Measurements from ENCODE around the gene HOXB13.
"Not testable (repeated sequence)": the region's sequence is repeated elsewhere in the genome, so short reads cannot be mapped to it uniquely, and the experiment has no call there.

The HOXB13 gene

DNA sequence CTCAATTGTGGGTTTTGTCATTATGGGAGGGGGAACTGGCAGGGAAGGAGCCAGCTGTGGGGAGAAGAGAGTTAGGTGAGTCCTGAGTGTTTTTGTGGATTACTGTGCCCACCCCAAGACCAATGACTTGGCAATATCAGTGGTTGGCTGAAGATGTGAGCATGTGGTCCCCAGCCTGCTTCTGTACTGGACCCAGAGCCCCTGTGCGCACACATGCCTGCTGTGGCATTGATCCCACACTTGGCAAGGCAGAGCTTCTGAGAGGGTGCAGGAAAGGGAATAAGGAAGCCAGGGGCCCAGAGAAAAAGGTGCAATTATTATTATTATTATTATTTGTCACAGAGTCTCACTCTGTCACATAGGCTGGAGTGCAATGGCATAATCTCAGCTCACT, 7.5 kb downstream of the HOXB13 start:
- Histone ChIP-seq H3K4me3 (no peak overlapping the region), H3K27ac (no peak overlapping the region)
- TF ChIP-seq, protein P1, sequence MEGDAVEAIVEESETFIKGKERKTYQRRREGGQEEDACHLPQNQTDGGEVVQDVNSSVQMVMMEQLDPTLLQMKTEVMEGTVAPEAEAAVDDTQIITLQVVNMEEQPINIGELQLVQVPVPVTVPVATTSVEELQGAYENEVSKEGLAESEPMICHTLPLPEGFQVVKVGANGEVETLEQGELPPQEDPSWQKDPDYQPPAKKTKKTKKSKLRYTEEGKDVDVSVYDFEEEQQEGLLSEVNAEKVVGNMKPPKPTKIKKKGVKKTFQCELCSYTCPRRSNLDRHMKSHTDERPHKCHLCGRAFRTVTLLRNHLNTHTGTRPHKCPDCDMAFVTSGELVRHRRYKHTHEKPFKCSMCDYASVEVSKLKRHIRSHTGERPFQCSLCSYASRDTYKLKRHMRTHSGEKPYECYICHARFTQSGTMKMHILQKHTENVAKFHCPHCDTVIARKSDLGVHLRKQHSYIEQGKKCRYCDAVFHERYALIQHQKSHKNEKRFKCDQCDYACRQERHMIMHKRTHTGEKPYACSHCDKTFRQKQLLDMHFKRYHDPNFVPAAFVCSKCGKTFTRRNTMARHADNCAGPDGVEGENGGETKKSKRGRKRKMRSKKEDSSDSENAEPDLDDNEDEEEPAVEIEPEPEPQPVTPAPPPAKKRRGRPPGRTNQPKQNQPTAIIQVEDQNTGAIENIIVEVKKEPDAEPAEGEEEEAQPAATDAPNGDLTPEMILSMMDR (IDR thresholded peaks at IDR 0.05), result no peak
- DNase-seq (ENCODE audit: low spot score), result no peak

DNA sequence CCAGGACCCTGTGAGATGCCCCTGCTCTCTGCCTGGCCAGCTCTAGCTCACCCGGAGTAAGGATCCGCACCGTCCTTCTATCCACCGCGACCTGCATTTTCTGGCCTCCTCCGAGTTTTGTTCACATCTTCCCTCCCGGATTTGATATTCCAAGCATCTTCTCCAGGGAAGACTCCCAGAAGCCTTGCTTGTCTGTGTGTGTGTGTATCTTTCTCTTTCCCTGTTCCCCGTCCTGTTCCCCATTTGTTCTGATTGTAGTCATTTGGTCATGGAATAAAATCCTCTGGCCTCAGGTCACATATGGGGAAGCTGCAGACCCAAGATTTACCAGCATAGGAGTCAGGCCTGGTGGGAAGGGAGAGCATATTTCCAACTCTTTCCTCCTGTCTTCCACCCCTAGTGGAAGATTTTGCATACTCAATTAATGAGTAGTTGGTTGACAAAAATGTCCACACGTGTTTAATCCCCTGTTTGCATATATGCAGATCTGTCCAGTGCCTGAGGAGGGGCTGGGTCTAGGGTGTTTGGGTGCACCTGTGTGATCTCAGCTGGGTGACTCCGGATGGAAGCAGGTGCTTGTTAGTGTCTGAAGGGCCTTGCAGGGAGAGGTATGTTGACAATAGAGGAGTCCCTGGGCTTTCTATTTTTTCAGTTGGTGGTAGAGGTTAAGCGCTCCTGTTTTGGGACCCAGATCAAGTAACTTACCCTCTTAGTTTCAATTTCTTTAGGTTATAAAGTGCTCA, 8.1 kb downstream of the HOXB13 start:
- no peak for DNase-seq (ENCODE audit: low spot score)
- Histone ChIP-seq H3K27ac (no peak overlapping the region), H3K4me3 (no peak overlapping the region)
- TF ChIP-seq, protein P1 (IDR thresholded peaks at IDR 0.05), result no peak

DNA sequence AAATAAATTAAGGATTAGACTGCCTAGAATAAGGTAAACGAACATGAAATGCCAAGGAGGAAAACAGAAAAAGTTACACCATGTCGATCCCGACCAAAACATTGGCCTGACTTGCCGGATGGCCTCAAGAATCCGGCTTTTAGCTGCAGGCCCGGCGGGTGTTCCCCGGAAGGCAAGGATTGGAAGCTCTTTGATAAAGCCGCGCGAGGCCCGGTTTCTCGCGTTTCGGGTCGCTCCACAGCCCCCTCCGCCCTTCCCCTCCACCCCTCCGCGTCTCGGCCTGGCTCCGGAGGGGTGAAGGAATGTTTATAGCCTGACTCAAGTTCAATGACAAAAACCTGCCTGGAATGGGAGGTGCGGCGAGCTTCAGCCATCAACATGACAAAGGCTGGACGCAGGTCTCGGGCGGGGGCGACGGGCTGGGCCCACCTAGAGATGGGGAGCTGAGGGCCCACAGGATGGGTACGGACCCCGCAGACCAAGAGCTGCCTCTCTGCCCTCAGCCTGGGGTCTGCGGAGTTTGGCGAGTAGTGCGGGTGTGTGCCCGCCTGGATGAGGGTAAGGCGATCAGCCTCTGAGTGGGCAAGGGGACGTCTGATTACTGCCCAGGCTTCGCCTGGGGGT, 8.8 kb downstream of the HOXB13 start:
- TF ChIP-seq, protein P1 (IDR thresholded peaks at IDR 0.05), result no peak
- no peak overlapping the region for H3K27ac ChIP-seq
- DNase-seq (ENCODE audit: low spot score), result no peak
- peak overlapping the region; percentile 32 for H3K4me3 ChIP-seq

DNA sequence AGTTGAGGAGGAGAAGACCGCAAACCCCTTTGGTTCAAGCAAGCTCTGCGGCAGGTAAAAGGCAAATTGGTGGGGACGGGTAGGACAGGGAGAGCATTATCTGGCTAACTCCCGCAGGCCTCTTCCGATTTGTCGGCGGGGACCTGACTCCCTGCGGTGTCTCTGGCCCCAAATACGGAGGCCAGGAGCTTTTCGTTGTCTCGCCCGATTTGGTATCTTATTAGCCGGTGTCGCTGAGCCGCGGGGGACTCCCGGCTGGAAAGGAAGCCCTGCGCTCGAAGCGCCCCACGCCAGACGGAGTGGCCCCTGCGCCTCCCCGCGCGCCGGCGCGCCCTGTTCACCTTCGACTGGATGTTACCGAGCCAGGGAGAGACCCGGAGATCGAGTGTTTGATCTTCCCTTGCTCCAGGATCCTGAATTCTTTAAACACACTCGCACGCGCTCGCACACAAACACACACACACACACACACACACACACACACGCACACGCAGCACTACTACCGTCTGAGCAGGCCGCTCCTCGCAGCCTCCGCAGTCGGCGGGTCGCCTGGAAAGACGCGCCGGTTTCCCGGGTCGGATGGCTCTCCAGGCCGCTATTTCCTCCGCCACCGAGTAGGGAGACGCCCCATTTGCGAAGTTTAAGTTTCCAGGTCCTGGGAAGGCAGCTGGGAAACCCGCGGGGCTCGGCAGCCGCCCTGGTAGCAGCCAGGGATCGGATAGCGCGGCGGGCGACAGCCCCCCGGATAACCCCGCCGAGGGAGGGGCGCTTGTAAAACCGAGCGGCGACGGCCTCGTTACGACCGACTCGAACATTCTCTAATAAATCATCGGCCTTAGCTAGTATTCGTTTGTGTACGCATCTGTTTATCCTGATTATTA, 9.5 kb downstream of the HOXB13 start:
- DNase-seq (ENCODE audit: low spot score), result peak; percentile 62
- Histone ChIP-seq H3K4me3 (peak overlapping the region; percentile 32), H3K27ac (no peak overlapping the region)
- TF ChIP-seq, protein P1 (IDR thresholded peaks at IDR 0.05), result no peak

DNA sequence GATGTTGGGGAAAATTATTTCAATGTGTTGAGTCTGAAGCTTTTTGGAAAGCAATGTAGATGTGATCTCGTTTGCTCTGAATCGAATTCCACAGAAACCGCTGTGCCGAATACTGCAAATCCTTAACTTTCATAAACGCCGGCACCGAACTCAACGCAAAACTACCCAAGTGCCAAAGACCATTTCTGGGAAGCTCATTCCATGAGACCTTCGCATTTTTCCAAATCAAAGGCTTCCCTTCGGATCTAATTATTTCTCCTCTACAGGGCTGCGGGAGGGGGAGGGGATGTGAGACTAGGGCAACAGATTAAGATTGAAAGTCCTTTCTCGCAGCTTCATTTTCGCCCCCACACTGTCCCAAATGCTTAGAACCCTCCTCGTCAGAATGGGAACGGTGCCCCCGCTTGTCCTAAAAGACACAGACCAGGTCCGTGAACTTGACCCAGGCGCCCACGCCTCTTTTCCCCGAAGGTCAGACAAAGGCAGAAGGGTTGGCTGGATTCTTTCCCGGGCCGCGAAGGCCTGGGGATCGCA, 10.3 kb downstream of the HOXB13 start:
- no peak overlapping the region for H3K27ac ChIP-seq
- peak; percentile 50 for DNase-seq (ENCODE audit: low spot score)
- TF ChIP-seq, protein P1 (IDR thresholded peaks at IDR 0.05), result no peak
- peak overlapping the region; percentile 32 for H3K4me3 ChIP-seq

DNA sequence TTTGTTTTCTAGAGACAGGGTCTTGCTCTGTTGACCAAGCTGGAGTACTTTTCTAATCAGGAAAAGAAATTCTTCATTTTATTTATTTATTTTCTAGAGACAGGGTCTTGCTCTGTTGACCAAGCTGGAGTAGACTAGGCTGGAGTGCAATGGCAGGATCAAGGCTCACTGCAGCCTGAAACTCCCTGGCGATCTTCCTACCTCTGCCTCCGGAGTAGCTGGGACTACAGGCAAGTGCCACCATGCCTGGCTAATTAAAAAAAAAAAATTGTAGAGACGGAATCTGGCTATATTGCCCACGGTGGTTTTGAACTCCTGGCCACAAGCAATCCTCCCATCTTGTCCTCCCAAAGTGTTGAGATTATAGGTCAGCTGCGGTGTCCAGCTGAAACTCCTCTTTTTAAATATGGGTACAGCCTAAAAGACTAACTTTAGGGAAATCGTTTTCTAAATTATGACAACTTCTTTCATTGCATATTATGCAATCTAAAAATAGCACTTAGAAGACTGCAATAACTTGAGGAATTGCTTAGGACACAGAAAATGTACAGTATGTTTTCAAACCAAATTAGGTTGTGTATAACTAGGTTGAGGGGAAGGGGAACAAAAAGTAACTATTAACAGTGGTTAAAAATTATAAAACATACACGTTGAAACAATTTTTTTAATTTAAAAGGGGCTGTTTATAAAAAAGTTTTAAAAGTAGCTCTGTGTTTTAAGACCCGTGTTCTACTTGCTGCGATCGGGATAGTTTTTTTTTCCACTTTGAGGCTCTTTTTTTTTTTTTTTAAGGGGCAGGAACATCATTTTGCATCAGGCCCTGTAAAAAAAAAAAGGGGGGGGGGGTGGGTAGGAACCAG, 11.0 kb downstream of the HOXB13 start:
- DNase-seq (ENCODE audit: low spot score), result no peak
- Histone ChIP-seq H3K27ac (no peak overlapping the region), H3K4me3 (no peak overlapping the region)
- TF ChIP-seq, protein P1 (IDR thresholded peaks at IDR 0.05), result no peak

DNA sequence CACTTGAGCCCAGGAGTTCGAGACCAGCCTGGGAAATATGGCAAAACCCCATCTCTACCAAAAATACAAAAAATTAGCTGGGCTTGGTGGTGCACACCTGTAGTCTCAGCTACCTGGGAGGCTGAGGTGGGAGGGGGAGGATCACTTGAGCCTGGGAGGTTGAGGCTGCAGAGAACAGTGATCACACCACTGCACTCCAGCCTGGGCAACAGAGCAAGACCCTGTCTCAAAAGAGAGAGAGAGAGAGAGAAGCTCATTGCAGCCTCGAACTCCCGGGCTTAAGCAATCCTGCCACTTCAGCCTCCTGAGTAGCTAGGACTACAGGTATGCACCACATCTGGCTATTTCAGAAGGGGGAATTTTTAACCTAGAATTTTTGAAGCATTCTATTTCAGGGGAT, 12.0 kb downstream of the HOXB13 start:
- DNase-seq (ENCODE audit: low spot score); H3K27ac ChIP-seq; H3K4me3 ChIP-seq: not testable (repeated sequence)

Measured in coronary artery (tissue), 2 donors.